ENCODE measurements around the gene TPO. TPM values are rescaled to one million over a fixed set of nuclear protein-coding genes. Genes with fewer than 3 reads are reported as not detected.

The TPO gene
- total RNA-seq, 3 donors from 2014 or later, result 1.3 to 5.7 (median 2.3) TPM

DNA sequence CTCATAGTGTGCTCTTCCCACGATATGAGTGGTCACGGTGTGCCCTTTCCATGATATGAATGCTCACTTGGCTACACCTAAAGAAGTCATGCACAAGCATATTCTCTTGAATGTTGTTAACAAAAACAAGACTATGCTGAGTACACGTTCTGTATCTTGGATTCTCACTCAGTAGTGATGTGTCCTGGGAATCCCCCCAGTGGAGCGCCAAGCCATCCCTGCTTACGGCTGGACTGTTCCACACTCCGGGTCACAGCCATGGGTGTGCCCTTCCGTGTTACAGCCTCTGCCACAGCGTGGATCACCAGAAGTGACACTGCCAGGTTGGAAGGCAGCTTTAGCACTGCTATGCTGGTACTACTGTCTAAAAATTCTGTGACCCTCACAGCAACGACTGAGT is 59.1 kb downstream of the TPO start:
- intact Hi-C loops (cut with DNase I, micrococcal nuclease), result no loop called here
- Histone ChIP-seq H3K36me3 (ENCODE audit: low read depth) (no peaks in the 10 kb centered on the region), H3K4me3 (no peak overlapping the region), H3K9me3 (no peaks in the 10 kb centered on the region), H3K4me1 (ENCODE audit: low read depth) (no peaks in the 10 kb centered on the region)
- no peak for ATAC-seq
- TF ChIP-seq CTCF (IDR thresholded peaks at IDR 0.05), result no peak
- no peak for DNase-seq

GRCh38 chr2:1476617-1477195 is 63.4 kb downstream of the TPO start:
- DNase-seq (no peak), ATAC-seq (no peak)
- intact Hi-C loops (cut with DNase I, micrococcal nuclease), result no loop called here
- Histone ChIP-seq H3K4me1 (ENCODE audit: low read depth) (no peaks in the 10 kb centered on the region), H3K4me3 (no peak overlapping the region), H3K9me3 (no peaks in the 10 kb centered on the region), H3K36me3 (ENCODE audit: low read depth) (no peaks in the 10 kb centered on the region)
- no peak for TF ChIP-seq CTCF (IDR thresholded peaks at IDR 0.05)

DNA sequence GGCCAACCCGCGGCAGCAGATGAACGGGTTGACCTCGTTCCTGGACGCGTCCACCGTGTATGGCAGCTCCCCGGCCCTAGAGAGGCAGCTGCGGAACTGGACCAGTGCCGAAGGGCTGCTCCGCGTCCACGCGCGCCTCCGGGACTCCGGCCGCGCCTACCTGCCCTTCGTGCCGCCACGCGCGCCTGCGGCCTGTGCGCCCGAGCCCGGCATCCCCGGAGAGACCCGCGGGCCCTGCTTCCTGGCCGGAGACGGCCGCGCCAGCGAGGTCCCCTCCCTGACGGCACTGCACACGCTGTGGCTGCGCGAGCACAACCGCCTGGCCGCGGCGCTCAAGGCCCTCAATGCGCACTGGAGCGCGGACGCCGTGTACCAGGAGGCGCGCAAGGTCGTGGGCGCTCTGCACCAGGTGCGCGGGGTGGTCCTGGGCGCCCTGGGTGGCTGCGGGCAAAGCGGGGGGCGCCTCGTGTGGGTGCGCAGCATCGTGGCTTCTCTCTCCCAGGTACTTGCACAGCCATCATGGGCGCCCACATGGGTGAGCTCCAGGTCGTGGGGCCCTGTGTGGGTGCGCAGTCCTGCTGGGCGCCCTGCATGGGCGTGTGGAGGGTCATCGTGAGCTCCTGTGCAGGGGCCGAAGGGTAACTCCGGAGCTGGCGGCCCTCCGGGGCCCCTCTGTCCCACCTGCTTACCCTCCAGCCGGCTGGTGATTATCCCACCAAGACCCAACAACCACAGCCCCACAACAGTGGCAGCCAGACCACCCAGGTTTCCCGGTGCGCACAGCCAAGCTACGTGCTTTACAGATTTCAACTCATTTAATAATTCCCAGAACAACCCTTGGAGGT is 64.2 kb downstream of the TPO start:
- no peak overlapping the region for H3K4me3 ChIP-seq
- DNase-seq, result no peak
- no peaks in the 10 kb centered on the region for H3K4me1 ChIP-seq (ENCODE audit: low read depth)
- ATAC-seq, result no peak
- no peaks in the 10 kb centered on the region for H3K36me3 ChIP-seq (ENCODE audit: low read depth)
- no peak for TF ChIP-seq CTCF (IDR thresholded peaks at IDR 0.05)
- H3K9me3 ChIP-seq, result no peaks in the 10 kb centered on the region
- intact Hi-C loops (cut with DNase I, micrococcal nuclease), result no loop called here

- Histone ChIP-seq H3K36me3 (ENCODE audit: low read depth) (no peaks in the 10 kb centered on the region), H3K4me1 (ENCODE audit: low read depth) (no peaks in the 10 kb centered on the region), H3K4me3 (no peak overlapping the region), H3K9me3 (no peaks in the 10 kb centered on the region)
- intact Hi-C loops (cut with DNase I, micrococcal nuclease), result no loop called here
- TF ChIP-seq CTCF (IDR thresholded peaks at IDR 0.05), result no peak
- DNase-seq, result no peak
- ATAC-seq, result no peak
Observed at GRCh38 chr2:1478311-1479305, 65.3 kb downstream of the TPO start.

DNA sequence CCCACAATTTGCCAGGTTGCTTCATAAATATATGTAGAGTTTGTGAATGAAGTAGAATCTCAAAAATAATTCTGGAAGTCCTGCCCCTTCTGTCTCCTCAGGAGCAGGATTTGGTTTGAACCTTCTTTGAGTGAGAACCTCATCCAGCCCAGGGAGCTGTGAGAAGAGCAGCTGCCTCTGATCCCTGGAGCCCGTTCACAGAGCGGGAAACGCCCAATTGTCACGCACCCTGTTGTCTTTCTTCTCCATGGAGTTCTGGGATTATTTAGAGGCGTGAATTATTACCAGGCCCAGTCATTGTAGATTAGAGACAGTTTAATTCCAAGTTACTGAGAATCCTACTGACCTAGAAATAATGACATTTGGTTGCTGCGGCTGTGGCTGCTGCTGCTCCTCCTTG is 66.1 kb downstream of the TPO start:
- TF ChIP-seq CTCF (IDR thresholded peaks at IDR 0.05), result no peak
- DNase-seq, result no peak

More for the DNA sequence above, 66.1 kb downstream of the TPO start:
- H3K36me3 ChIP-seq (ENCODE audit: low read depth), result no peaks in the 10 kb centered on the region
- no peaks in the 10 kb centered on the region for H3K4me1 ChIP-seq (ENCODE audit: low read depth)
- intact Hi-C loops (cut with DNase I, micrococcal nuclease), result no loop called here
- H3K4me3 ChIP-seq, result no peak overlapping the region
- no peak for ATAC-seq
- no peaks in the 10 kb centered on the region for H3K9me3 ChIP-seq

Data from mucosa of descending colon (tissue), 3 donors.